Measurements from ENCODE around the gene HERPUD1. TPM values are rescaled to one million over a fixed set of nuclear protein-coding genes. Genes with fewer than 3 reads are reported as not detected.
A peak's percentile ranks its signal among the peaks of the same experiment; 100 is the strongest.
"Not testable (repeated sequence)": the region's sequence is repeated elsewhere in the genome, so short reads cannot be mapped to it uniquely, and the experiment has no call there.

HERPUD1 gene, protein sequence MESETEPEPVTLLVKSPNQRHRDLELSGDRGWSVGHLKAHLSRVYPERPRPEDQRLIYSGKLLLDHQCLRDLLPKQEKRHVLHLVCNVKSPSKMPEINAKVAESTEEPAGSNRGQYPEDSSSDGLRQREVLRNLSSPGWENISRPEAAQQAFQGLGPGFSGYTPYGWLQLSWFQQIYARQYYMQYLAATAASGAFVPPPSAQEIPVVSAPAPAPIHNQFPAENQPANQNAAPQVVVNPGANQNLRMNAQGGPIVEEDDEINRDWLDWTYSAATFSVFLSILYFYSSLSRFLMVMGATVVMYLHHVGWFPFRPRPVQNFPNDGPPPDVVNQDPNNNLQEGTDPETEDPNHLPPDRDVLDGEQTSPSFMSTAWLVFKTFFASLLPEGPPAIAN
- 176 and 178 TPM in 2 replicates for total RNA-seq

DNA sequence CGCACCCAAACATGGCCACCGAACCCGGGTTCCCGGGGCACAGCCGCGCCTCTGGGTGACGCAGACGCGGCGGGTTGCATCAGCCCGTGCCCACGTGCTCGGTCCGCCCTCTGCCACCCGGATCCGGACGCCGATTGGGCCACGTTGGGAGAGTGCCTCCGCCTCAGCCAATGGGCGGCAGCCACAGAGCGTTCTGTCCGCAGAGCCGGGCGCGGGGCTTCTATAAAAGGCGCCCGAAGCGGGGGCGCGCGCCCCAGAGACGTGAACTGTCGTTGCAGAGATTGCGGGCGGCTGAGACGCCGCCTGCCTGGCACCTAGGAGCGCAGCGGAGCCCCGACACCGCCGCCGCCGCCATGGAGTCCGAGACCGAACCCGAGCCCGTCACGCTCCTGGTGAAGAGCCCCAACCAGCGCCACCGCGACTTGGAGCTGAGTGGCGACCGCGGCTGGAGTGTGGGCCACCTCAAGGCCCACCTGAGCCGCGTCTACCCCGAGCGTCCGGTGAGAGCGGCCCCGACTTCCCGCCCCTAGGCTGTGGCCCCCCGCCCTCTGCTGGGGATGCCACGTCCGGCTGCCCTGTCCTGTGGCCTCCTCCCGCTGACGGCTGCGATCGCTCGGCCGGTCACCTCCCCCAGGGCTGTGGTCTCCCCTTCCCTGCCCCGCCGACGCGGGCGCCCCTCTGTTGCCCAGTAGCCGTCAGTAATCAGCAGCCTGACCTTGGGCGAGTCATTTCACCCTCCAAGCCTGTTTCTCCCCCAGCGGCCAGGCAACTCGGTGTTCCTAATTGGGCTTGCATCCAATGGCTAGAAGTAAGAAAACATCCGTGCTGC is at the start of gene HERPUD1:
Gene HERPUD1, plus strand, starts transcription at position 251 of the 829 bp plus-strand sequence. Its CDS starts 103 bp downstream, at position 354.
- peak; percentile 99 for DNase-seq (ENCODE audit: low spot score)
- Mint-ChIP-seq H3K9me3 (no peaks in the 10 kb centered on the region), H3K27ac (peak within 1 kb of the TSS; percentile 94), H3K4me1 (ENCODE audit: low read depth) (peaks cover 41% of the 10 kb centered on the region), H3K27me3 (ENCODE audit: insufficient read depth) (no peaks in the 10 kb centered on the region), H3K36me3 (ENCODE audit: low read depth) (peaks cover 43% of the 10 kb centered on the region), H3K4me3 (peak within 1 kb of the TSS; percentile 95)
- intact Hi-C loops (cut with micrococcal nuclease), result loop anchor here (1.0 to 10.0 kb wide), 10 partner anchors 13 to 1193 kb away; partner anchors contain the start of genes CCDC102A, CFAP20, CIAPIN1 and COQ9

DNA sequence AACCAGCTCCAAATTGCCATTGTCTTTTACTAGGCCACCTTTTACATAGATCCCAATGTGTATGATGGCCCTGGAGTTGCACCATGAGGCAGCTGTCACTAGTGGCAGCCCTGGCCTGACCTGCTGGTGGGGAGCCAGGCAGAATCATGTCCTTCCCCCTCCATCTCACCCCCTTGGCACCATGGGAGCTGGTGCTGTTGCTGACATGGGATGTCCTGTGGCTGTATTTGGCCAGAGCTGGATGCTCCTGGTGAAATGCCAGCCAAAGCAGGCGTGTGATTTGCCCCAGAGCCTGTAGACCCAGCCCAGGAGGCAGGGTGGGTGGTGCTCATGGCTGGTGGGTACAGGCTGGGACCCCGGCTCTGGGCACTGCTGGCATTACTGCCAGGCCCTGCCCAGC is 48.4 kb upstream of the HERPUD1 start:
- Mint-ChIP-seq H3K27ac (no peak overlapping the region), H3K4me3 (no peak overlapping the region), H3K4me1 (ENCODE audit: low read depth) (no peaks in the 10 kb centered on the region), H3K27me3 (ENCODE audit: insufficient read depth) (no peaks in the 10 kb centered on the region), H3K36me3 (ENCODE audit: low read depth) (no peaks in the 10 kb centered on the region), H3K9me3 (no peaks in the 10 kb centered on the region)
- no peak for DNase-seq (ENCODE audit: low spot score)
- intact Hi-C loops (cut with micrococcal nuclease), result no loop called here

DNA sequence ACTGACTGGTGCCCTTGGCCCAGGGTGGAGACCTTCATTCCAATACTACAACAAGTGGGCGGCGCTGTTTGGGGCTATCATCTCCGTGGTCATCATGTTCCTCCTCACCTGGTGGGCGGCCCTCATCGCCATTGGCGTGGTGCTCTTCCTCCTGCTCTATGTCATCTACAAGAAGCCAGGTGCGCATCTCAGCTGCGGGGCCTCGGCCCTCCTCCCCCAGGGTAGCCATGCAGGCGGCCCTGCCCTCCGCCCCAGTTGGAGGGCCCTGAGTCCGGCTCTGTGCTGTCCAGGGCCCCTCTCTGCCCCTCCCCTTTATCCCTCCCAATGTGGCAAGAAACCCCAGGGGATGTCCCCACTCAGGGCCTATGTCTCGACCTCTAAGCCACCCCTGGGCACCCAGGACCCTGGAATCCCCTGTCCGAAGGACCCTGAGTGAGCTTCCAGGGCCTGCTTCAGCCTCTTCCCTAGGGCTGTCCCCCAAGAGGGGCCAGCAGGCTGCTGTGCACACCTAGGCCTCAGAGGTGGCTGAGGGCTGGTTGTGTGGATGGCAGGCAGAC is 47.8 kb upstream of the HERPUD1 start:
- DNase-seq (ENCODE audit: low spot score), result no peak
- Mint-ChIP-seq H3K9me3 (no peaks in the 10 kb centered on the region), H3K4me1 (ENCODE audit: low read depth) (no peaks in the 10 kb centered on the region), H3K27me3 (ENCODE audit: insufficient read depth) (no peaks in the 10 kb centered on the region), H3K36me3 (ENCODE audit: low read depth) (no peaks in the 10 kb centered on the region), H3K27ac (no peak overlapping the region), H3K4me3 (no peak overlapping the region)
- intact Hi-C loops (cut with micrococcal nuclease), result no loop called here

DNA sequence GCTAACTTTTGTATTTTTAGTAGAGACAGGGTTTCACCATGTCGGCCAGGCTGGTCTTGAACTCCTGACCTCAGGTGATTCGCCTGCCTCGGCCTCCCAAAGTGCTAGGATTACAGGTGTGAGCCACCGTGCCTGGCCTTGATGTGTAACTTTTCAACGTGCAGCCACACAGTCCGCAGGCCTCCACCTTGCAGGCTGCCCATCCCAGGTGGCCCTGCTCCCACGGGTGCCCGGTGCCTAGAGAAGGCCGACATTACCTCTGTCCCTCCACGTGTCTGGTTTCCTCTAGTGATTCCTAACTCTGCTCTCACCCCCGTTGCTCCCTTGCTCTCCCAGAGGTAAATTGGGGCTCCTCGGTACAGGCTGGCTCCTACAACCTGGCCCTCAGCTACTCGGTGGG is 47.0 kb upstream of the HERPUD1 start:
- H3K4me3 Mint-ChIP-seq; H3K4me1 Mint-ChIP-seq (ENCODE audit: low read depth); H3K36me3 Mint-ChIP-seq (ENCODE audit: low read depth); intact Hi-C loops (cut with micrococcal nuclease); H3K9me3 Mint-ChIP-seq; H3K27me3 Mint-ChIP-seq (ENCODE audit: insufficient read depth); H3K27ac Mint-ChIP-seq; DNase-seq (ENCODE audit: low spot score): not testable (repeated sequence)

DNA sequence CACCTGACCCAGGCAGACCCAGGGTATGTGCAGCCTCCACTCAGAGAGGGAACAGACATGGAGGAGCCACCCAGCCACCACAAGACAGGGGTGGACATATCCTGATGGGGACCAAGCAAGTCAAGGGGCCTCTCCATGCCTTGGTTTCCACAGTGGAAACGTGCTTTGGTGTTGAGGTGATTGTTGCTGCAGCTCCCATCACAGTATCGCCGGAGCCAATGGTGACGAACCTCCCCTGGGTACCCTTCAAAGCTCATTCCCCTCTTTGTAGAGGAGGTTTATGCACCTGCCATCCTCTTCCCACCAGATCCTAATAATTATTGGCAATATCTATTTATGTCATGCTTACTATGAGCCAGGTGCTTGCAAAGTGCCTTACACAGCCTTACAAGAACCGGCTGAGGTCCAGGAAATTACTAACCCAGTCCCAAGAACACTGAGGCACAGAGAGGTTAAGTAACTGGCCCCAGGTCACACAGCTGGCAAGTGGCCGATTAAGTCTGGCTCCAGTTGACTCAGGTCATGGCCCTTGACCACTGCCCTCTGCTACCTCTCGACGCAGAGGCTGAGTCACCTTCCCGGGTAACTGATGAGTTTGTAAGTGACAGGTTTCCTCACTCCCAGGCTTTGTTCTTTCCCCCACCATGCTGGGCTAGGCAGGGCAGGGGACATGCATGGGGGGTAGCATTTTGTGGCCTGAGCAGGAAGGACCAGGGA is 46.3 kb upstream of the HERPUD1 start:
- Mint-ChIP-seq H3K4me3 (no peak overlapping the region), H3K9me3 (no peaks in the 10 kb centered on the region), H3K27ac (no peak overlapping the region), H3K27me3 (ENCODE audit: insufficient read depth) (peaks cover 2% of the 10 kb centered on the region), H3K4me1 (ENCODE audit: low read depth) (no peaks in the 10 kb centered on the region), H3K36me3 (ENCODE audit: low read depth) (no peaks in the 10 kb centered on the region)
- intact Hi-C loops (cut with micrococcal nuclease), result no loop called here
- DNase-seq (ENCODE audit: low spot score), result no peak

DNA sequence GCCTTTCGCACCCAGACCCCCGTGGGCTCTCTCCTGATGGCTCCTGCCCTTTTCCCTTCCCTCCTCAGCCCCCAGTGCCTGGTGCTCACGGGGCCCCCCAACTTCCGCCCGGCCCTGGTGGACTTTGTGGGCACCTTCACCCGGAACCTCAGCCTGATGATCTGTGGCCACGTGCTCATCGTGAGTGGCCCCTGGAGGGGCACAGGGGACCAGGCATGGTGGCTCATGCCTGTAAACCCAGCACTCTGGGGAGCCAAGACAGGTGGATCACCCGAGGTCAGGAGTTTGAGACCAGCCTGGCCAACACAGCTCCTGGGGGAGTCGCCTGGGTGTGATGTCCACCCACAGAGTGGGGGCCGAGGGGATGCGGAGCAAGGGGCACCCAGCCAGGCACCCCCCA is 45.6 kb upstream of the HERPUD1 start:
- Mint-ChIP-seq H3K36me3 (ENCODE audit: low read depth) (no peaks in the 10 kb centered on the region), H3K9me3 (no peaks in the 10 kb centered on the region), H3K4me3 (no peak overlapping the region), H3K27me3 (ENCODE audit: insufficient read depth) (peaks cover 2% of the 10 kb centered on the region), H3K27ac (no peak overlapping the region), H3K4me1 (ENCODE audit: low read depth) (no peaks in the 10 kb centered on the region)
- intact Hi-C loops (cut with micrococcal nuclease), result no loop called here
- DNase-seq (ENCODE audit: low spot score), result no peak

DNA sequence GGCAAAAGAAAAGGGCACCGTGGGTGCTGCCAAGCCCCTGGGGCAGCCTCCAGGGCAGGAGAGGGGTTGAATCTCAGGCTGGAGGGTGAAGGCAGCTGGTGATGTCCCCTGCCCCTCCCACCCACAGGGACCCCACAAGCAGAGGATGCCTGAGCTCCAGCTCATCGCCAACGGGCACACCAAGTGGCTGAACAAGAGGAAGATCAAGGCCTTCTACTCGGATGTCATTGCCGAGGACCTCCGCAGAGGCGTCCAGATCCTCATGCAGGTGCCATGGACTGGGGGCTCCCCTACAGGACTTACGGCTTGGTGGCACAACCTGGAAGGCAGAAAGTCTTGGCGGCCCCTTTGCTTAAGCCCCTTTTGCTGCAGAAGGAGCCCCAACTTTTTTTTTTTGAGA is 45.1 kb upstream of the HERPUD1 start:
- intact Hi-C loops (cut with micrococcal nuclease), result no loop called here
- H3K36me3 Mint-ChIP-seq (ENCODE audit: low read depth), result no peaks in the 10 kb centered on the region

DNA sequence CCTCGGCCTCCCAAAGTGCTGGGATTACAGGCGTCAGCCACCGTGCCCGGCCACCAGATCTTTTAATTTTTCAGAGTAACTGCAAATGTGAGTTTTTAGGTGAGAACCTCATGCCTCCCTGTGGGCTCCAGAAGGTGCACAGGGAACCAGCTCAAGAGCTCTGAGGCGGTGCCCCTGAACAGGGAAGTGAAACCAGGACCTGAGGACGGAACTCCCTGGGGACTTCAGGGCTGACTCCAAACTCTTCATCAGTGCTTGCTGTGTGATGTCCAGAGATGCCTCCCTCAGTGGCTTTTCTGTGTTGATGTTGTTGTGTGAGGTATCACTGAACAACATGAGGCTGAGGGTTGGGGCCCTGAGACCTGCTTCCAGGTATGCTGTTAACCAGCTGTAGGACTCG is 43.1 kb upstream of the HERPUD1 start:
- DNase-seq (ENCODE audit: low spot score), result no peak
- Mint-ChIP-seq H3K27me3 (ENCODE audit: insufficient read depth) (peaks cover 2% of the 10 kb centered on the region), H3K9me3 (no peaks in the 10 kb centered on the region), H3K4me1 (ENCODE audit: low read depth) (no peaks in the 10 kb centered on the region), H3K36me3 (ENCODE audit: low read depth) (no peaks in the 10 kb centered on the region), H3K4me3 (no peak overlapping the region), H3K27ac (no peak overlapping the region)
- intact Hi-C loops (cut with micrococcal nuclease), result no loop called here

More for the DNA sequence above, 45.1 kb upstream of the HERPUD1 start:
- H3K4me1 Mint-ChIP-seq (ENCODE audit: low read depth), result no peaks in the 10 kb centered on the region
- DNase-seq (ENCODE audit: low spot score), result no peak
- H3K27ac Mint-ChIP-seq, result no peak overlapping the region
- no peak overlapping the region for H3K4me3 Mint-ChIP-seq
- H3K27me3 Mint-ChIP-seq (ENCODE audit: insufficient read depth), result peaks cover 2% of the 10 kb centered on the region
- H3K9me3 Mint-ChIP-seq, result no peaks in the 10 kb centered on the region

DNA sequence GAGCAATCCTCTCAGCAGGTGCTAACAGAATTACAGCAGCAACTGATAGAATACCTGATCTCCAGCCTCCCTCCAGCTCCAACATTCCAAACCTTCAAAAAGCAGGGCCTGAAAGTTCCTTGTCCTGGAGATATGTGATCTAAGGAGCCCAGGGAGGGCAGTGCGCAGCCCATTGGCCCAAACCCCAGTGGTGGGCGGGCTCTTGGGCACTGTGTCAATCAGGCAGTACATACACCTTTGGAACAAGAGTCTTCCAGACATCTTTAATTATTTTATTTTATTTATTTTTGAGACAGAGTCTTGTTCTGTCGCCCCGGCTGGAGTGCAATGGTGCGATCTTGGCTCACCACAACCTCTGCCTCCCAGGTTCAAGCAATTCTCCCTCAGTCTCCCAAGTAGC is 42.7 kb upstream of the HERPUD1 start:
- no peak for DNase-seq (ENCODE audit: low spot score)
- Mint-ChIP-seq H3K4me1 (ENCODE audit: low read depth) (no peaks in the 10 kb centered on the region), H3K36me3 (ENCODE audit: low read depth) (no peaks in the 10 kb centered on the region), H3K27ac (no peak overlapping the region), H3K9me3 (no peaks in the 10 kb centered on the region), H3K27me3 (ENCODE audit: insufficient read depth) (peaks cover 2% of the 10 kb centered on the region), H3K4me3 (no peak overlapping the region)
- intact Hi-C loops (cut with micrococcal nuclease), result no loop called here

DNA sequence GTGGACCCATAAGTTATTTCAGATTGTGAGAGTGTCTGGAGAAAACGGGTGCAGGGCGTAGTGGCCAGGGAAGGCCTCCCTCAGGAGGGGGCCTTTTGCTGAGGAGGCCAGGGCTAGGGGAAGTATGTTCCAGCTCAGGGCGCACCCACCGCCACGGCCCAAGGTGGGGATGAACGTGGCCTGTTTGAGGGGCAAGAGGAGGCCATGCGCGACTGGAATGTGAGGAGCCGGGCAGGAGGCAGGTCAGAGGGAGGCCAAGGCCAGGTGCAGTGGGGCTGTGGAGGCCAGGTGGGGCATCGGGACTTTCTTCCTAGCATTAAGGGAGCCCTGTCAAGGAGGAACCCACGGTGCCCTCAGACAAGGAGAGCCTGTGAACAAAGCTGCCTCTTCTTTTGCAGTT is 40.3 kb upstream of the HERPUD1 start:
- DNase-seq (ENCODE audit: low spot score), result no peak
- intact Hi-C loops (cut with micrococcal nuclease), result no loop called here
- H3K27ac Mint-ChIP-seq, result no peak overlapping the region
- peaks cover 6% of the 10 kb centered on the region for H3K27me3 Mint-ChIP-seq (ENCODE audit: insufficient read depth)
- no peaks in the 10 kb centered on the region for H3K36me3 Mint-ChIP-seq (ENCODE audit: low read depth)
- H3K4me1 Mint-ChIP-seq (ENCODE audit: low read depth), result no peaks in the 10 kb centered on the region
- H3K9me3 Mint-ChIP-seq, result no peaks in the 10 kb centered on the region
- H3K4me3 Mint-ChIP-seq, result no peak overlapping the region

DNA sequence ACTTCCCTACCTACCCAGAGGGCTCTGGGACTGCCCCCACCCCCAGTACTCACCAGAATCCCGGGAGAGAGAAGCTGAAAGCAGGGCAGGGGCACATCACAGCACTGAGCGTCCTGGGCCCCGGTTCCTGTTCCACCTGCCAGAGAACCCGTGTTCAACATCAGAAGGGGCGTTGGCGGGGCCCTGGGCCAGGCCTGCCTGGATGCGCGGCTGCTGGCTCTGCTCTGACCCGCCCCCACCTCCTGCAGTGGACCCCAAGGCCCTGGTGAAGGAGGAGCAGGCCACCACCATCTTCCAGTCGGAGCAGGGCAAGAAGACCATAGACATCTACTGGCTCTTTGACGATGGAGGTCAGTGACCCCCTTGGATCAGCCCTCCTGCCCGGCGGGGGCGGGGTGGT is 39.2 kb upstream of the HERPUD1 start:
- no peaks in the 10 kb centered on the region for H3K9me3 Mint-ChIP-seq
- no peak overlapping the region for H3K4me3 Mint-ChIP-seq

DNA sequence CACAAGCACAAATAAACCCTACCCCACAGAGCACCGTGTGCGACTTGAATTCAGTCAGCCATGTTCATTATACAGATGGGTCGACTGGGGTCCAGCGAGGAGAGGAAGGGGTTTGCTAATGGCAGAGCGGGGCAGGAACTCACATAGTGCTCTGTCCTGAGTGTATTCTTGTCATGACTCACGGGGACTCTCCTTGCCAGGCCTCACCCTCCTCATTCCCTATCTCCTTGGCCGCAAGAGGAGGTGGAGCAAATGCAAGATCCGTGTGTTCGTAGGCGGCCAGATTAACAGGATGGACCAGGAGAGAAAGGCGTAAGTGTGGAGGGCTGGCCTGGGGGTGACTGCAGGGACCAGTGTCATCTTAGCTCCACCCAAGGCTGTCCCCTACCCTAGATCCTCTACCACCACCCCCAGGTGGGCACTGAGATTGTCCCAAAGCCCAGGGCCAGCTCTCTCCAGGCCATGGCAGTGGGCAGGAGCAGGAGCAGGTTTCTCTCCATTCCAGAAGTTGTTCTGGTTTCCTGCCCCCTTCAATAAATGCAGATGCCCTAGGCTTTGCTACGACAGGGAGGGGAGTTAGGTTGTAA is 37.5 kb upstream of the HERPUD1 start:
- H3K4me1 Mint-ChIP-seq (ENCODE audit: low read depth), result peaks cover 11% of the 10 kb centered on the region
- peaks cover 8% of the 10 kb centered on the region for H3K27me3 Mint-ChIP-seq (ENCODE audit: insufficient read depth)
- intact Hi-C loops (cut with micrococcal nuclease), result no loop called here
- no peak for DNase-seq (ENCODE audit: low spot score)
- no peak overlapping the region for H3K4me3 Mint-ChIP-seq
- H3K9me3 Mint-ChIP-seq, result no peaks in the 10 kb centered on the region
- H3K27ac Mint-ChIP-seq, result no peak overlapping the region
- no peaks in the 10 kb centered on the region for H3K36me3 Mint-ChIP-seq (ENCODE audit: low read depth)

More for the DNA sequence above, 39.2 kb upstream of the HERPUD1 start:
- intact Hi-C loops (cut with micrococcal nuclease), result no loop called here
- Mint-ChIP-seq H3K4me1 (ENCODE audit: low read depth) (no peaks in the 10 kb centered on the region), H3K27ac (no peak overlapping the region), H3K36me3 (ENCODE audit: low read depth) (no peaks in the 10 kb centered on the region), H3K27me3 (ENCODE audit: insufficient read depth) (peaks cover 6% of the 10 kb centered on the region)
- DNase-seq (ENCODE audit: low spot score), result no peak
